CD4-positive, alpha-beta T cell treated with Interleukin-17A for 4 hours (primary cell): ENCODE measurements around the gene ASIC4.

Source experiments
- DNase-seq: peaks from one replicate; pipeline ENCODE4 v3.0.0-alpha.2; 2020; ENCODE audit warnings: mixed read lengths

ASIC4 gene

GRCh38 chr2:219516888-219517287 lies 2.6 kb downstream of the ASIC4 start:
- no peak for DNase-seq

- no peak for DNase-seq
Observed at GRCh38 chr2:219517954-219518778, 3.9 kb downstream of the ASIC4 start.

- no peak for DNase-seq
Observed at GRCh38 chr2:219519526-219519916, 5.2 kb downstream of the ASIC4 start.

- no peak for DNase-seq
Observed at GRCh38 chr2:219520079-219520478, 5.8 kb downstream of the ASIC4 start.

GRCh38 chr2:219521066-219521880 lies 7.0 kb downstream of the ASIC4 start:
- no peak for DNase-seq

- no peak for DNase-seq
Observed at GRCh38 chr2:219522111-219523030, 8.1 kb downstream of the ASIC4 start.

- no peak for DNase-seq
Observed at GRCh38 chr2:219523031-219523671, 8.9 kb downstream of the ASIC4 start.

GRCh38 chr2:219524817-219525216 lies 10.5 kb downstream of the ASIC4 start:
- DNase-seq: no peak

- DNase-seq: no peak
Observed at GRCh38 chr2:219525533-219526232, 11.4 kb downstream of the ASIC4 start.

GRCh38 chr2:219526320-219527075 lies 12.2 kb downstream of the ASIC4 start:
- DNase-seq: no peak

GRCh38 chr2:219527076-219527394 lies 12.8 kb downstream of the ASIC4 start:
- no peak for DNase-seq

- DNase-seq: no peak
Observed at GRCh38 chr2:219527472-219527871, 13.2 kb downstream of the ASIC4 start.

GRCh38 chr2:219530048-219530963 lies 16.0 kb downstream of the ASIC4 start:
- peak; percentile 92 for DNase-seq

GRCh38 chr2:219531639-219532377 lies 17.5 kb downstream of the ASIC4 start:
- no peak for DNase-seq

GRCh38 chr2:219532378-219532649 lies 18.0 kb downstream of the ASIC4 start:
- no peak for DNase-seq

- no peak for DNase-seq
Observed at GRCh38 chr2:219533930-219534661, 19.8 kb downstream of the ASIC4 start.

- no peak for DNase-seq
Observed at GRCh38 chr2:219536425-219536824, 22.1 kb downstream of the ASIC4 start.

- DNase-seq: no peak
Observed at GRCh38 chr2:219536967-219537366, 22.7 kb downstream of the ASIC4 start.
